GM23338 (cell line): Measurements from ENCODE around the gene TTC8. TPM values are rescaled to one million over a fixed set of nuclear protein-coding genes. Genes with fewer than 3 reads are reported as not detected.
A peak's percentile ranks its signal among the peaks of the same experiment; 100 is the strongest.

ENCODE experiments used
- ATAC-seq: fragments of 200-7000 bp; cut with Tn5 transposase; 3 replicates; pipeline ENCODE4 v1.9.1; 2020
- DNase-seq: peaks from one replicate; pipeline ENCODE4 v3.0.0-alpha.2; 2015; ENCODE audit warnings: low spot score
- H2AFZ ChIP-seq: fragments of 200-600 bp; sonication (generic); 2 replicates; pipeline ENCODE4 v1.8.0; 2016; ENCODE audit warnings: antibody characterized with exemption, mild to moderate bottlenecking, moderate library complexity
- H3F3A ChIP-seq: fragments of 200-600 bp; sonication (generic); replicated peaks from 2 replicates; pipeline ENCODE4 v1.8.0; 2017; ENCODE audit warnings: antibody characterized with exemption, mixed run types, low read depth
- H3K27ac ChIP-seq: fragments of 200-600 bp; sonication (generic); 2 replicates; pipeline ENCODE4 v1.6.1; 2016; ENCODE audit warnings: low read depth
- H3K27me3 ChIP-seq: fragments of 200-600 bp; sonication (generic); 2 replicates; pipeline ENCODE4 v1.8.0; 2016; ENCODE audit warnings: mild to moderate bottlenecking, mixed run types, moderate library complexity; ENCODE audit not compliant: insufficient read depth
- H3K36me3 ChIP-seq: fragments of 200-600 bp; sonication (generic); 2 replicates; pipeline ENCODE4 v1.8.0; 2016; ENCODE audit warnings: mild to moderate bottlenecking; ENCODE audit not compliant: insufficient read depth
- H3K4me1 ChIP-seq: fragments of 200-600 bp; sonication (generic); 2 replicates; pipeline ENCODE4 v1.8.0; 2016; ENCODE audit warnings: mild to moderate bottlenecking, moderate library complexity; ENCODE audit not compliant: insufficient read depth
- H3K4me2 ChIP-seq: fragments of 200-600 bp; sonication (generic); 2 replicates; pipeline ENCODE4 v1.7.1; 2017; ENCODE audit warnings: mixed run types
- H3K4me3 ChIP-seq: fragments of 200-600 bp; sonication (generic); 2 replicates; pipeline ENCODE4 v1.6.1; 2016; ENCODE audit warnings: mixed run types
- H3K79me2 ChIP-seq: fragments of 200-600 bp; sonication (generic); replicated peaks from 2 replicates; pipeline ENCODE4 v1.8.0; 2017; ENCODE audit warnings: mild to moderate bottlenecking; ENCODE audit not compliant: insufficient read depth
- H3K9me2 ChIP-seq: fragments of 200-600 bp; sonication (generic); 2 replicates; pipeline ENCODE4 v1.8.0; 2017; ENCODE audit not compliant: insufficient read depth
- H4K20me1 ChIP-seq: fragments of 200-600 bp; sonication (generic); replicated peaks from 2 replicates; pipeline ENCODE4 v1.8.0; 2017; ENCODE audit warnings: mild to moderate bottlenecking; ENCODE audit not compliant: insufficient read depth
- H3K27ac Mint-ChIP-seq: 2 replicates; pipeline ENCODE4 v1.8.0; 2020; ENCODE audit warnings: inconsistent platforms, mild to moderate bottlenecking, moderate library complexity, mixed read lengths
- H3K27me3 Mint-ChIP-seq: 3 replicates; pipeline ENCODE4 v1.8.0; 2022; ENCODE audit warnings: low read depth, mild to moderate bottlenecking, moderate library complexity, mixed read lengths, inconsistent platforms; ENCODE audit not compliant: insufficient read depth, poor library complexity
- H3K36me3 Mint-ChIP-seq: 3 replicates; pipeline ENCODE4 v1.8.0; 2021; ENCODE audit warnings: low read depth, mild to moderate bottlenecking, inconsistent platforms, moderate library complexity, mixed read lengths
- H3K4me1 Mint-ChIP-seq: 3 replicates; pipeline ENCODE4 v1.8.0; 2020; ENCODE audit warnings: mild to moderate bottlenecking, inconsistent platforms, mixed read lengths
- H3K4me3 Mint-ChIP-seq: 3 replicates; pipeline ENCODE4 v1.8.0; 2021; ENCODE audit warnings: moderate library complexity, mild to moderate bottlenecking, inconsistent platforms, mixed read lengths
- H3K9me3 Mint-ChIP-seq: 3 replicates; pipeline ENCODE4 v1.8.0; 2020; ENCODE audit warnings: moderate library complexity, mild to moderate bottlenecking, inconsistent platforms, mixed read lengths
- CREB1 ChIP-seq: fragments of 250-450 bp; sonication (Bioruptor Pico); IDR thresholded peaks from 2 replicates; pipeline ENCODE4 v1.5.0; 2020; ENCODE audit warnings: low read depth, mild to moderate bottlenecking, moderate library complexity
- CTCF ChIP-seq, 2 experiments: fragments of 200-600 bp in 1 of 2; sonication (generic) in 1 of 2; conservative IDR thresholded peaks; 2 replicates each; pipeline versions ENCODE4 v1.5.1 to v1.6.1; 2016 to 2017; ENCODE audit warnings: antibody characterized with exemption in 2 of 2, low read depth in 2 of 2, mild to moderate bottlenecking in 2 of 2, moderate library complexity in 1 of 2
- ETS1 ChIP-seq: IDR thresholded peaks from 2 replicates; pipeline ENCODE4 v1.6.1; 2016; ENCODE audit warnings: antibody characterized with exemption
- EZH2 ChIP-seq: fragments of 200-600 bp; sonication (generic); IDR thresholded peaks from one replicate; pipeline ENCODE4 v1.8.0; 2017; ENCODE audit warnings: antibody characterized with exemption, mild to moderate bottlenecking, low read depth; ENCODE audit not compliant: unreplicated experiment
- EZH2phosphoT487 ChIP-seq: fragments of 200-600 bp; sonication (generic); IDR thresholded peaks from one replicate; pipeline ENCODE4 v1.8.1; 2018; ENCODE audit warnings: antibody characterized with exemption; ENCODE audit not compliant: unreplicated experiment
- JUNB ChIP-seq: IDR thresholded peaks from one replicate; pipeline ENCODE4 v1.6.1; 2016; ENCODE audit warnings: antibody characterized with exemption; ENCODE audit not compliant: unreplicated experiment
- NANOG ChIP-seq: IDR thresholded peaks from 2 replicates; pipeline ENCODE4 v1.6.1; 2016; ENCODE audit warnings: antibody characterized with exemption, borderline replicate concordance
- POLR2AphosphoS5 ChIP-seq: IDR thresholded peaks from 2 replicates; pipeline ENCODE4 v1.6.1; 2016; ENCODE audit warnings: antibody characterized with exemption, low read depth
- STAT1 ChIP-seq: IDR thresholded peaks from one replicate; pipeline ENCODE4 v1.6.1; 2016; ENCODE audit warnings: antibody characterized with exemption; ENCODE audit not compliant: unreplicated experiment
- ZNF114 ChIP-seq: fragments of 250-450 bp; sonication (Bioruptor Pico); IDR thresholded peaks from 2 replicates; pipeline ENCODE4 v1.5.0; 2020; ENCODE audit warnings: mild to moderate bottlenecking, moderate library complexity
- ZNF331 ChIP-seq: fragments of 250-450 bp; sonication (Bioruptor Pico); IDR thresholded peaks from 2 replicates; pipeline ENCODE4 v1.5.0; 2020; ENCODE audit warnings: low read depth, mild to moderate bottlenecking, moderate library complexity
- polyA plus RNA-seq: library from polyadenylated mRNA; unstranded; fragments of >200 nt; fragmentation: Nextera tagmentation; extraction: Ambion mirVana; gene quantifications from 2 replicates; pipeline ENCODE4 v1.2.1, GENCODE V29; 2016
- total RNA-seq: library from RNA; depleted of rRNA; stranded (reverse); fragments of >200 nt; shearing (Covaris generic); gene quantifications from 2 replicates; pipeline ENCODE4 v1.2.3, GENCODE V29; 2014
- TF ChIP-seq, protein P1 (sequence below): IDR thresholded peaks from one replicate; pipeline ENCODE4 v1.6.1; 2018; ENCODE audit warnings: antibody characterized with exemption; ENCODE audit not compliant: unreplicated experiment

The TTC8 gene
- total and polyA plus RNA-seq, 2 experiments from 2014 or later, result 7.5 to 10.5 TPM

DNA sequence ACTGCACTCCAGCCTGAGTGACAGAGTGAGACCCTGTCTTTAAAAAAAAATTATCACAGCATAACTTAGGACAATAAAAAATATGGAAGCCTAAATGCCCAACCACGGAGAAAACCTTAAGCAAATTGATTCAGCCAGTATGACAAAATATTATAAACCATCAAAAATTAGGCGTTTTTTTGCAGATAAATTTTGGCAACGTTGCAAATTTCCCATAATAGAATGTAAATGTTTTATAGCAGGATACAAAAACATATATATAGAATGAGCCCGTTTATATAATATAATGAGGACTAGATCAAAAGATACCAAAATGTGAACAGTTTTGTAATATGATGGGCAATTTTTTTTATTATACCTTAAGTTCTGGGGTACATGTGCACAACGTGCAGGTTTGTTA is 24.9 kb upstream of the TTC8 start:
- Histone ChIP-seq H3K4me2 (no peak overlapping the region), H3K4me1 (no peaks in the 10 kb centered on the region), H3K4me3 (no peak overlapping the region), H3K27me3 (peaks cover 2% of the 10 kb centered on the region; the same call in 1 of the 2 replicates), H2AFZ (no peak overlapping the region), H3K27ac (no peak overlapping the region), H3K79me2 (no peaks in the 10 kb centered on the region), H3F3A (no peaks in the 10 kb centered on the region), H4K20me1 (no peaks in the 10 kb centered on the region), H3K9me2 (no peaks in the 10 kb centered on the region), H3K36me3 (no peaks in the 10 kb centered on the region)
- no peaks in the 10 kb centered on the region for H3K36me3 Mint-ChIP-seq
- H3K4me1 Mint-ChIP-seq, result no peaks in the 10 kb centered on the region
- H3K4me3 Mint-ChIP-seq, result no peak overlapping the region
- H3K9me3 Mint-ChIP-seq, result peaks cover 3% of the 10 kb centered on the region; the same call in 1 of the 3 replicates
- DNase-seq (no peak), ATAC-seq (no peak)
- no peak for TF ChIP-seq EZH2
- no peak for TF ChIP-seq CREB1
- no peak for TF ChIP-seq STAT1
- TF ChIP-seq CTCF (conservative IDR thresholded peaks at IDR 0.05; ENCODE audit: low read depth in 2 of 2), result no peak
- TF ChIP-seq, protein P1, sequence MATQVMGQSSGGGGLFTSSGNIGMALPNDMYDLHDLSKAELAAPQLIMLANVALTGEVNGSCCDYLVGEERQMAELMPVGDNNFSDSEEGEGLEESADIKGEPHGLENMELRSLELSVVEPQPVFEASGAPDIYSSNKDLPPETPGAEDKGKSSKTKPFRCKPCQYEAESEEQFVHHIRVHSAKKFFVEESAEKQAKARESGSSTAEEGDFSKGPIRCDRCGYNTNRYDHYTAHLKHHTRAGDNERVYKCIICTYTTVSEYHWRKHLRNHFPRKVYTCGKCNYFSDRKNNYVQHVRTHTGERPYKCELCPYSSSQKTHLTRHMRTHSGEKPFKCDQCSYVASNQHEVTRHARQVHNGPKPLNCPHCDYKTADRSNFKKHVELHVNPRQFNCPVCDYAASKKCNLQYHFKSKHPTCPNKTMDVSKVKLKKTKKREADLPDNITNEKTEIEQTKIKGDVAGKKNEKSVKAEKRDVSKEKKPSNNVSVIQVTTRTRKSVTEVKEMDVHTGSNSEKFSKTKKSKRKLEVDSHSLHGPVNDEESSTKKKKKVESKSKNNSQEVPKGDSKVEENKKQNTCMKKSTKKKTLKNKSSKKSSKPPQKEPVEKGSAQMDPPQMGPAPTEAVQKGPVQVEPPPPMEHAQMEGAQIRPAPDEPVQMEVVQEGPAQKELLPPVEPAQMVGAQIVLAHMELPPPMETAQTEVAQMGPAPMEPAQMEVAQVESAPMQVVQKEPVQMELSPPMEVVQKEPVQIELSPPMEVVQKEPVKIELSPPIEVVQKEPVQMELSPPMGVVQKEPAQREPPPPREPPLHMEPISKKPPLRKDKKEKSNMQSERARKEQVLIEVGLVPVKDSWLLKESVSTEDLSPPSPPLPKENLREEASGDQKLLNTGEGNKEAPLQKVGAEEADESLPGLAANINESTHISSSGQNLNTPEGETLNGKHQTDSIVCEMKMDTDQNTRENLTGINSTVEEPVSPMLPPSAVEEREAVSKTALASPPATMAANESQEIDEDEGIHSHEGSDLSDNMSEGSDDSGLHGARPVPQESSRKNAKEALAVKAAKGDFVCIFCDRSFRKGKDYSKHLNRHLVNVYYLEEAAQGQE, result no peak
- TF ChIP-seq ZNF114 (CRISPR knock-in tag), result no peak
- H3K27me3 Mint-ChIP-seq, result peaks cover 5% of the 10 kb centered on the region
- H3K27ac Mint-ChIP-seq, result no peak overlapping the region

DNA sequence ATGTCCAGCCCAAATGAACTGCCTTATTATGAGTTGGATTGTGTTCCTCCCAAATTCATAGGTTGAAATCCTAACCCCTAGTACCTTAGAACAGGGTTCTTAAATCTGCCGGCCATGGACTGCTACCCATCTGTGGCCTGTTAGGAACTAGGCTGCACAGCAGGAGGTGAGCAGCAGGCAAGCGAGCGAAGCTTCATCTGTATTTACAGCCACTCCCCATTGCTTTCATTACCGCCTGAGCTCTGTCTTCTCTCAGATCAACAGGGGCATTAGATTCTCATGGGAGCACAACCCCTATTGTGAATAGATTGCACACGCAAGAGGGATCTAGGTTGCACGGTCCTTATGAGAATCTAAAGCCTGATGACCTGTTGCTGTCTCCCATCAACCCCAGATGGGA is 21.9 kb upstream of the TTC8 start:
- no peaks in the 10 kb centered on the region for H3K9me2 ChIP-seq
- no peaks in the 10 kb centered on the region for H3K4me1 Mint-ChIP-seq
- H3K36me3 ChIP-seq, result no peaks in the 10 kb centered on the region
- no peak overlapping the region for H3K4me2 ChIP-seq
- H3K27me3 ChIP-seq, result no peaks in the 10 kb centered on the region
- peaks cover 3% of the 10 kb centered on the region; the same call in 1 of the 3 replicates for H3K9me3 Mint-ChIP-seq
- no peak overlapping the region for H3K27ac Mint-ChIP-seq
- H3K4me1 ChIP-seq, result no peaks in the 10 kb centered on the region
- peaks cover 12% of the 10 kb centered on the region for H3K27me3 Mint-ChIP-seq
- no peaks in the 10 kb centered on the region for H3K36me3 Mint-ChIP-seq
- ATAC-seq (peak; percentile 39; the same call in 2 of the 3 replicates), DNase-seq (peak; percentile 18)
- H3K79me2 ChIP-seq, result no peaks in the 10 kb centered on the region
- no peaks in the 10 kb centered on the region for H4K20me1 ChIP-seq
- peak overlapping the region; percentile 53; the same call in 1 of the 2 replicates for H2AFZ ChIP-seq
- H3K4me3 Mint-ChIP-seq, result no peak overlapping the region
- no peak overlapping the region for H3K27ac ChIP-seq
- no peak overlapping the region for H3K4me3 ChIP-seq
- H3F3A ChIP-seq, result no peaks in the 10 kb centered on the region
- no peak for TF ChIP-seq ETS1
- TF ChIP-seq POLR2AphosphoS5, result no peak
- no peak for TF ChIP-seq STAT1
- TF ChIP-seq CTCF (conservative IDR thresholded peaks at IDR 0.05; ENCODE audit: low read depth in 2 of 2), result no peak
- no peak for TF ChIP-seq EZH2
- no peak for TF ChIP-seq ZNF331
- no peak for TF ChIP-seq EZH2phosphoT487
- TF ChIP-seq CREB1, result no peak
- TF ChIP-seq ZNF114 (CRISPR knock-in tag), result no peak
- TF ChIP-seq, protein P1, result no peak
- TF ChIP-seq NANOG, result no peak
- no peak for TF ChIP-seq JUNB
